Measurements from ENCODE around the gene MTMR6.

Gene MTMR6

GRCh38 chr13:25276748-25277147 lies 10.5 kb downstream of the MTMR6 start:
- DNase-seq: no peak

- no peak for DNase-seq
Observed at GRCh38 chr13:25268561-25268960, 18.7 kb downstream of the MTMR6 start.

DNA sequence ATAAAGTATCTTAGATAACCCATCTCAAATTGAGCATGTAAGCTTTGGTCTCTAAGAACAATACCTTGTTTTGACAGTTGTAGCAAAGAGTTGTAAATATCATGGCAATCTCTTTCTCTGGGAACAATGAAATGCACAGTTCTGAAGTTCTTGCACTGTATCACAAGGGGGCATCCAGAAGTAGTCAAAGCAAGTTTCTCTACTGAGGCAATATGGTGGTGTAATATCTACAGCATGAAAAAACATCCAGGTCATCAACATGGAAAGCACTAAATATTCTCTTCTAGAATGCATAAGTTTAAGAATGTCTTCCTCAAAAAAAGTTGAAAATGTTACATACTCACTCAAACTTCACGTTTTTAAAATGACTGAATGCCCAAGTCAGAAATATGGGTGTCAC lies 19.6 kb downstream of the MTMR6 start:
- no peak for DNase-seq

DNA sequence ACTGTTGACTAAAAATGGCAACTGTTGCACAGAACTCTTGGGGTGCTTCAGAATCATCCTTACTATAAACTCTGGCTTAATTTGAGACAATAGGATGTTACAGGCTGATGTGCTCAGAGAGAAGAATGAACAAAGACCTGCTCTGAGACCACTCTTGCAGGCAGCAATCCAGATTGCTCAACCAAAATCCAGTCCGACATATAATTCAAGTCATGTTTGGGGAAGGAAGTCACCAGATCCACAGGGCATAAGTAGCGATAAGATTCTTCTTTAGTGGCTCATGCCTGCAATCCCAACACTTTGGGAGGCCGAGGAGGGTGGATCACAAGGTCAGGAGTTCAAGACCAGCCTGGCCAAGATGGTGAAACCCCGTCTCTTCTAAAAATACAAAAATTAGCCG lies 20.6 kb downstream of the MTMR6 start:
- no peak for DNase-seq

DNA sequence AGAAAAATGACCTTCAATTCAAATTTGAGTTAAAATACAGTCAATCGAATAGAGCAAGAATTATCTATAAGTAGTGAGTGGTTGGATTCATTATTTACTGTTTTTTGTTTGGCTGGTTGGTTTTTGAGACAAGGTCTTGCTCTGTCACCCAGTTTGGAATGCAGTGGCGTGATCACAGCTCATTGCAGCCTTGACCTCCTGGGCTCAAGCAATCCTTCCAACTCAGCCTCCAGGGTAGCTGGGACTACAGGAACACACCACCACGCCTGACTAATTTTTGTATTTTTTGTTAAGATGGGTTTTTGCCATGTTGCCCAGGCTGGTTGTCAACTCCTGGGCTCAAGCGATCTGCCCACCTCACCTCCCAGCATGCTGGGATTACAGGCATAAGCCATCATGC lies 25.0 kb downstream of the MTMR6 start:
- DNase-seq: no peak

DNA sequence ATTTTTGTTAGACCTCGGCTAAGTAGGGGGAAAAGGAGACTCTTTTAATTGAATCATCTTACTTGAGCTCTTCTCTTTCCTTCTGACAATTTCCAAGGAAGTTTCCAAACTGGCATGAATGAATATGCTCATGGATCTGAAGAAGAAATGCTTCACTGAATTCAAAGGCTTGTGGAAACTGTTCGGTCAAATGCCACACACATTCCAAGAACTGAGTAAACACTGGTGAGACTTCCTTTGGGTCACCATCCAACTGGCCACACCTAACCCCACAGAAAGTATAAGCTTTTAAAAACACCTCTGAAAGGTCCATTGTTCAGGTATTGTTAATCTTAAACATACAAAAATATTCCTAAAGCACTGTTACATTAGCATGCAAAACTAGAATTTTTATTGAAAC lies 33.6 kb downstream of the MTMR6 start:
- DNase-seq: no peak

DNA sequence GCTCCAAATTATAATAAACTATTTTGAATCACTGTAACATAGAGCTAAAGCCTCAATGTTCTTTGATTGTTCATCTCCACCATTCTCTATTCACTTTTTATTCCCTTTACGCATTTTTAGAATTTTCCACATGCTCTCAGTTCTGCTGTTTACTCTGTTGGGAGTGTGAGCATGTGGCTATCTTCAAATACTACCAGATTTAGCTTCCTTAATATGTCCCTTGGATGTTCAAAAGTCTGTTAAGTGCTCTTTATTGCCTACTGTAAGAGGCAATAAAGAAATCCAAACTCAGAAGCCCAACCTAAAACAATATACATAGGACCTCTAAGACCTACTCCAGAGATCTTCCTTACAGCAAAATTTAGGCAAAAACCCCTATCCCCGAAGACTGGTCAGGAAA lies 34.5 kb downstream of the MTMR6 start:
- no peak for DNase-seq

GRCh38 chr13:25252225-25252624 lies 35.1 kb downstream of the MTMR6 start:
- DNase-seq: no peak

- DNase-seq: no peak
Observed at GRCh38 chr13:25249001-25249543, 38.2 kb downstream of the MTMR6 start.

DNA sequence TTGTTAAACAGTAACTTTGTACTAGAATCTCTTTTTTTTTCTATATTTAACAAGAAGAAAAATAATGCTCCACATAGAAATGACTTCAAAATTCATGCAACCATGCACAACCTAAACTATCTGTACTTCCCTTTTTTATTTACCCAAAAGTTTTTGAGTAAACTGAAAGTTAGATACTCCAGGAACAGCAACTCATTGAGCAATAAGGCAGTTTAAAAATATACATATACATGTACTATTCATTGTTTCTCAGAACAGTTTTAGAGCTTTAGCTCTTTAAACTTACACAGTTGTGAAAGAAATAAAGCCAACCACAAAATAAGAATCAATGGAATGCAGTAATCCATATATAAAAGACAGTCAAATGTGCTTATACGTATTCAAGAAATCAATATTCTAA lies 39.2 kb downstream of the MTMR6 start:
- DNase-seq: no peak

DNA sequence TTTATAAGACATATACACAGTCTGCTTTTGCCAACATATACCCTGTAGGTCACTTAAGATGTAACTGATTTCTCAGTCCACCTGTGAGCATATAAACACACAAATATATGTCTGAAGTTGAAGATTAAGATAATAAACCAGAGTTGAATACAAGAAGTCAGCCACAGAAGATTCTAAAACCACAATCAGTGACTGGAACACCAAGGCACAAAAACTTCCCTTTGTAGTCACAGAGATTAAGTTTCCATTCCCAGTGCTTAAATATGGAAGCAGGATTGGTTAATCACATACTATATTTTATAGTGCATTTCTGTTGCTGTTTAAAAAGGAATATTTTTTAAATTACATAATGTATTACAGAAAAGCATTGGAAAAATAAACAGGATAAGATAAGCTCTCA lies 39.9 kb downstream of the MTMR6 start:
- DNase-seq: no peak

DNA sequence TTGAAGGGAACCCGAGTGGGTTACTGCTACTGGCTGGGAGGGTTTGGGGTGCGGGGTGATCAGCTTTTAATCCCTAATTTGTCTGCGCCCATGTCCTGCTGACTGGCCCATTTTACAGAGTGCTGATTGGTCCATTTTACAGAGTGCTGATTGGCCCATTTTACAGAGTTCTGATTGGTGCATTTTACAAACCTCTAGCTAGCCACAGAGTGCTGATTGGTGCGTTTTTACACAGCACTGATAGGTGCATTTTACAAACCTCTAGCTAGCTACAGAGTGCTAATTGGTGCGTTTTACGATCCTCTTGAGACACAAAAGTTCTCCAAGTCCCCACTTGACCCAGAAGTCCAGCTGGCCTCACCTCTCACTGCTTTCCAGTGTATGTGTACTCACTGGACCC lies 43.2 kb downstream of the MTMR6 start:
- no peak for DNase-seq

DNA sequence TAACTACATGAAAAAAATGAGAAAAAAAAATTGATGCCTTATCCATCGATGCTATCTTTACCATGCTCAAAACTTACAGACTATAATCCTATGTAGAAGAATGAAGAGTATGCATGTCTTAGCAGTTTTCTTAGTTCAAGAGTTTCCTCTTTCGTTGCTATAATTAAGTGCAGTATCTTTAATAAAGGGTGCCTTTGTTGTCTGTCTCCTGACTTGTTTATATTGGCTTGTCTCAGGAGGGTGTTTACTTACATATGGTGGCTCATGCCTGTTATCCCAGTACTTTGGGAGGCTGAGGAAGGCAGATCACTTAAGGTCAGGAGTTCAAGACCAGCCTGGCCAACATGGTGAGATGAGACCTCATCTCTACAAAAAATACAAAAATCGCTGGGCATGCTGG lies 44.3 kb downstream of the MTMR6 start:
- no peak for DNase-seq

DNA sequence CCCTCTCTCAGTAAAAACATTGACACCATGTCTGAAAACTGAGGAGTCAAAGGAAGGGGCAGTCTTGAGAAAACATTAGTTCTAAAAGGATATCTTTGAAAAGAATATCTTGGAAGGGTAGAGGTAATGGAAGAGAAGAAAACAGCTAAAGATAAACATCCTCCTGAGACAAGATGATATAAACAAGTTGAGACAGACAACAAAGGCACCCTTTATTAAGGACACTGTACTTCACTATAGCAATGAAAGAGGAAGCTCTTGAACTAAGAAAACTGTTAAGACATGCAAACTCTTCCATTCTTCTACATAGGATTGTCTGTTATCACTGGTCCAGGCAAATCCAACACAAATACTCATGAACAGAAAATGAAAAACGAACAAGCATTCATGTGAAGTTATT lies 46.3 kb downstream of the MTMR6 start:
- no peak for DNase-seq

- no peak for DNase-seq
Observed at GRCh38 chr13:25237083-25237482, 50.2 kb downstream of the MTMR6 start.

DNA sequence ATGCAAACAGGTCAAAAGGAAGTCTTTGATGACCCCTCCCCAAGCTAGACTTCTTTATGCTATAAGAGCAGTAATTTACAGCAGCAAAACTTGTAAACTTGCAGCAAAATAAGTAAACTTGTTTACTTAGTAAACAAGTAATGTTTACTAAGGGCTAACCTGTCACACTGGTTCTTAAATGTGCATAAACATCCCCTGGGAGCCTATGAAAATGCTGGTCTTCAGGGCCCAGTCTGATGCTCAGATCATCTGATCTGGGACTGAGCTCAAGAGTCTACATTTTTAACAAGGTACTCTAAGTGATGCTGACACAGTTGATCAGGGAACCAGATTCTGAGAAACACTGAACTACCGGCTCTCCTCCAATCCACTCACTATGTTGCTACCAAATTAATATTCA lies 53.4 kb downstream of the MTMR6 start:
- no peak for DNase-seq

DNA sequence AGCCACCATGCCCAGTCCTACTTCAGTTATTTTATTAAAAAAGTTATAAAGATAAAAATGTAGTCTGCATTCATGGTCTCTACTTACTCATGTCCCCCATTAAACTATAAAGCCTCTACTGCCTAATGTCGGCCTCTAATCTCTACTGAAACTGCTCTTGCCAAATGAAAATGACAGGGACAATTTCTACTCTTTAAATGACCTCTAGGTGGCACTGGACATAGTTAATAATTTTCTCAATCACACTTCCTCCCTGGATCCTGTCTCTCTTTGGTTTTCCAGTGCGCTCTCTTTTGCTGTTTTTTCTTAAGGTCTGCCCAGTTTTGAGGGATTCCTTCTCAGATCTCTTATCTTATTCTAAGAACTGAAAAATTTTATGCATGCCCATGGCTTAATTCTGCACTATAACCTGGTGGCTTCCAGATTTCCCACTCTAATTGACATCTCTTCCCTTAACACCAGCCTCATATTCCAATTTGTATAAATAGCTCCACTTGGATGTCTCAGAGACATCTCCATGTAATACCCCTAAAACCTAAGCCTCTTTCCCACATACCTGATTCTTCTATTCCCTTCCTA lies 54.3 kb downstream of the MTMR6 start:
- DNase-seq: no peak

- DNase-seq: no peak
Observed at GRCh38 chr13:25231517-25231916, 55.8 kb downstream of the MTMR6 start.

- DNase-seq: no peak
Observed at GRCh38 chr13:25227690-25228089, 59.6 kb downstream of the MTMR6 start.

- DNase-seq: no peak
Observed at GRCh38 chr13:25225970-25226369, 61.3 kb downstream of the MTMR6 start.

DNA sequence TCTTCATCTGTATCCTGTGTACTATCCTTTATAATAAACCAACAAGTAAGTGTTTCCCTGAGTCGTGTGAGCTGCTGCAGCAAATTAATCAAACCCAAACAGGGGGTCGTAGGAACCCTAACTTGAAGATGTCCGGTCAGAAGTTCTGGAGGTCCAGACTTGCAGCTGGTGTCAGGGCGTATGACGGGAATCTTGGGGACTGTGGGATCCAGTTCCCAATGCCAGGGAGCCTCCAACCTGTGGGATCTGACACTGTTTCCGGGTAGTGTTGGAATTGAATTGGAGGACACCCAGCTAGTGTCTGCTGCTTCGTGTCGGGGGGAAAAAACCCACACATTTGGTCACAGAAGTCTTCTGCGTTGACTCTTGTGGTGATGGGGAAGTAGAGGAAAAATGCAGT lies 63.1 kb downstream of the MTMR6 start:
- no peak for DNase-seq

- DNase-seq: no peak
Observed at GRCh38 chr13:25222740-25223139, 64.5 kb downstream of the MTMR6 start.

DNA sequence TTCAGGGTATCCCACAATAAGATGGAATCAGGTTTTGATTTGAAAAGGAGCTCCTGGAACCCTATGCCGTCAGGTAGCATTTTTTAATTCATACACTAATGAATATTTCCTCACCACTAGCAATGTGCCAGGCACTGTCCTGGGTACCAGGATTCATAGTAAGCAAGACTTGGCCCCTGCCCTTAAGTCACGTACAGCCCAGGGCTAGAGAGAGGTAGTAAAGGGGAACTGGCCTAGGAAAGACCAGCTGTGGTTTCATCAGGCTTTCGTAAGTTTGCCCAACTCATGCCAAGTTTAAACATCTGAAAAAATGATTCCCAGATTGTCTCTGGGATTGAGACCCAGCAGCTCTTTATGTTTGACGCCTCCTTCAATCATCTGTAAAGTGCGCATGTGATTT lies 69.3 kb downstream of the MTMR6 start:
- DNase-seq: no peak

GRCh38 chr13:25217023-25217885 lies 70.0 kb downstream of the MTMR6 start:
- DNase-seq: no peak

DNA sequence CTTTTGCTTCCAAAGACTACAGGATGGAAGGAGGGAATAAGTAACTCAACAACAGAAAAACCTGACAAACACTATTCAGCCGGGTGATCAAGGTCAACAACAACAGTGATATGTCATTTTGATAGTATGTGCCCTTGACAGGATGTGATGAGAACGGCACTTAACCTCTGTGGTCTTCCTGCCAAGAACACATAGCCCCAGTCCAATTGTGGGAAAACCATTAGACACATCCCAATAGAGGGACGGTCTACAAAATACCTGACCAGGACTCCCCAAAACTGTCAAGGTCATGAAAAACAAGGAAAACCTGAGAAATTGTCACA lies 72.1 kb downstream of the MTMR6 start:
- no peak for DNase-seq
